GM19455 (cell line): ENCODE data around the gene SLC26A11.
"Not testable (repeated sequence)": the region's sequence is repeated elsewhere in the genome, so short reads cannot be mapped to it uniquely, and the experiment has no call there.

Experiments used
- ATAC-seq: cut with Tn5 transposase; IDR thresholded peaks from one replicate; pipeline ENCODE4 v1.9.1; 2021; ENCODE audit not compliant: unreplicated experiment

The SLC26A11 gene

GRCh38 chr17:80259457-80260068 is 39.3 kb downstream of the SLC26A11 start:
- no peak for ATAC-seq

- peak; percentile 40 for ATAC-seq
Observed at GRCh38 chr17:80260069-80260535, 39.9 kb downstream of the SLC26A11 start.

- no peak for ATAC-seq
Observed at GRCh38 chr17:80260791-80261158, 40.5 kb downstream of the SLC26A11 start, which contains the start of gene RNF213. Gene RNF213 (plus strand): TSS chr17:80260852. CDS start chr17:80263682, 2,830 bp downstream.

GRCh38 chr17:80261159-80261894 is 41.1 kb downstream of the SLC26A11 start:
- ATAC-seq = no peak

- ATAC-seq = no peak
Observed at GRCh38 chr17:80261895-80262279, 41.7 kb downstream of the SLC26A11 start.

- no peak for ATAC-seq
Observed at GRCh38 chr17:80262291-80262690, 42.1 kb downstream of the SLC26A11 start.

GRCh38 chr17:80262775-80263244 is 42.6 kb downstream of the SLC26A11 start:
- ATAC-seq = no peak

GRCh38 chr17:80263253-80264204 is 43.3 kb downstream of the SLC26A11 start:
- ATAC-seq = peak; percentile 31

GRCh38 chr17:80264205-80265075 is 44.2 kb downstream of the SLC26A11 start:
- no peak for ATAC-seq

GRCh38 chr17:80265205-80266068 is 45.2 kb downstream of the SLC26A11 start:
- ATAC-seq = no peak

- no peak for ATAC-seq
Observed at GRCh38 chr17:80267391-80267790, 47.2 kb downstream of the SLC26A11 start.

GRCh38 chr17:80268427-80268826 is 48.2 kb downstream of the SLC26A11 start:
- no peak for ATAC-seq

- ATAC-seq = no peak
Observed at GRCh38 chr17:80269405-80269807, 49.2 kb downstream of the SLC26A11 start.

- no peak for ATAC-seq
Observed at GRCh38 chr17:80270104-80270503, 49.9 kb downstream of the SLC26A11 start.

- ATAC-seq = no peak
Observed at GRCh38 chr17:80270836-80271235, 50.6 kb downstream of the SLC26A11 start.

- no peak for ATAC-seq
Observed at GRCh38 chr17:80272366-80272765, 52.1 kb downstream of the SLC26A11 start.

- ATAC-seq = no peak
Observed at GRCh38 chr17:80274331-80274730, 54.1 kb downstream of the SLC26A11 start.

- no peak for ATAC-seq
Observed at GRCh38 chr17:80274871-80275449, 54.7 kb downstream of the SLC26A11 start.

- ATAC-seq = not testable (repeated sequence)
Observed at GRCh38 chr17:80275857-80276256, 55.6 kb downstream of the SLC26A11 start.
